Measurements from ENCODE around the gene KANSL1.

DNA sequence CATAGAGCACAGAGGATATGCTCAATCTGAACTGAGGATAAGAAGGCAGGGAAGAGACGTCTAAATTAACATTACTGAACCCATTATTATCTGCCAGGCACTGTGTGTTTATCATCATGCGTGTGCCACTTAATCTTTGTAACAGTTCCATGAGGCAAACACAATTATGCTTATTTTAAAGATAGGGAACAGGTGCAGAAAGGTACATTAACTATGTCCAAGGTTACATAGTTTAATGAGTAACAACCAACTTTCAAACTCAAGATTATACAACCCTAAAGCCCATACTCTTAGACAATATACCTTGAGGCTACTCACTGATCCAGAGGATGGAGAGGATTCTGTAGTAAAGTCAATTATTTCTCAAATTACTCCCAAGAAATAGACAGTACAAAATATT is 151.0 kb downstream of the KANSL1 start:
- TF ChIP-seq, protein P1, sequence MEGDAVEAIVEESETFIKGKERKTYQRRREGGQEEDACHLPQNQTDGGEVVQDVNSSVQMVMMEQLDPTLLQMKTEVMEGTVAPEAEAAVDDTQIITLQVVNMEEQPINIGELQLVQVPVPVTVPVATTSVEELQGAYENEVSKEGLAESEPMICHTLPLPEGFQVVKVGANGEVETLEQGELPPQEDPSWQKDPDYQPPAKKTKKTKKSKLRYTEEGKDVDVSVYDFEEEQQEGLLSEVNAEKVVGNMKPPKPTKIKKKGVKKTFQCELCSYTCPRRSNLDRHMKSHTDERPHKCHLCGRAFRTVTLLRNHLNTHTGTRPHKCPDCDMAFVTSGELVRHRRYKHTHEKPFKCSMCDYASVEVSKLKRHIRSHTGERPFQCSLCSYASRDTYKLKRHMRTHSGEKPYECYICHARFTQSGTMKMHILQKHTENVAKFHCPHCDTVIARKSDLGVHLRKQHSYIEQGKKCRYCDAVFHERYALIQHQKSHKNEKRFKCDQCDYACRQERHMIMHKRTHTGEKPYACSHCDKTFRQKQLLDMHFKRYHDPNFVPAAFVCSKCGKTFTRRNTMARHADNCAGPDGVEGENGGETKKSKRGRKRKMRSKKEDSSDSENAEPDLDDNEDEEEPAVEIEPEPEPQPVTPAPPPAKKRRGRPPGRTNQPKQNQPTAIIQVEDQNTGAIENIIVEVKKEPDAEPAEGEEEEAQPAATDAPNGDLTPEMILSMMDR (IDR thresholded peaks at IDR 0.05; ENCODE audit: poor library complexity, severe bottlenecking), result no peak
- no peak for TF ChIP-seq TAF1 (IDR thresholded peaks at IDR 0.05; ENCODE audit: low read depth)
